Stimulated activated CD4-positive, alpha-beta T cell treated with anti-CD3 and anti-CD28 coated beads, TNF-alpha, amount 100 ng/mL, for 48 hours (primary cell): ENCODE measurements around the gene ADAMTS19.
A peak's percentile ranks its signal among the peaks of the same experiment; 100 is the strongest.

Experiments used
- DNase-seq, 3 donors: peaks; one replicate each; pipeline ENCODE4 v3.0.0-alpha.2; 2020; ENCODE audit warnings: low read depth in 3 of 3

The ADAMTS19 gene

GRCh38 chr5:129760636-129761325 lies 300.7 kb downstream of the ADAMTS19 start:
- no peak for DNase-seq

- DNase-seq, result no peak
These were observed 303.6 kb downstream of the ADAMTS19 start for GRCh38 chr5:129763651-129764050.

GRCh38 chr5:129766798-129767197 lies 306.7 kb downstream of the ADAMTS19 start:
- DNase-seq, result no peak

- peak; percentile 48 to 62 (median 53) for DNase-seq
These were observed 307.9 kb downstream of the ADAMTS19 start for GRCh38 chr5:129767927-129768380.

- DNase-seq, result no peak
These were observed 308.6 kb downstream of the ADAMTS19 start for GRCh38 chr5:129768735-129769134.

GRCh38 chr5:129770024-129770820 lies 310.1 kb downstream of the ADAMTS19 start:
- DNase-seq, result no peak

- DNase-seq, result peak; percentile 21 to 45 (median 31)
These were observed 311.1 kb downstream of the ADAMTS19 start for GRCh38 chr5:129771058-129771838.

- DNase-seq, result no peak
These were observed 313.3 kb downstream of the ADAMTS19 start for GRCh38 chr5:129773376-129773775.

- DNase-seq, result no peak
These were observed 321.5 kb downstream of the ADAMTS19 start for GRCh38 chr5:129781594-129781993.
